ENCODE measurements around the gene HYAL1.

GRCh38 chr3:50341537-50341936, 38.2 kb upstream of the HYAL1 start:
- TF ChIP-seq CTCF (IDR thresholded peaks at IDR 0.05): no peak
- no peak for TF ChIP-seq POLR2A (IDR thresholded peaks at IDR 0.05)

Data from tibial nerve (tissue), 3 donors.